IPS-18a (cell line): ENCODE results near the gene PIK3CG.
A peak's percentile ranks its signal among the peaks of the same experiment; 100 is the strongest.
"Not testable (repeated sequence)": the region's sequence is repeated elsewhere in the genome, so short reads cannot be mapped to it uniquely, and the experiment has no call there.

Source experiments
- H3K27ac ChIP-seq: one replicate; pipeline ENCODE4 v1.5.1; 2013; ENCODE audit warnings: low read length
- H3K27me3 ChIP-seq: one replicate; pipeline ENCODE4 v1.6.1; 2013; ENCODE audit warnings: mild to moderate bottlenecking, low read length; ENCODE audit not compliant: control insufficient read depth, insufficient read depth
- H3K36me3 ChIP-seq: one replicate; pipeline ENCODE4 v1.6.1; 2013; ENCODE audit warnings: low read depth, low read length; ENCODE audit not compliant: control insufficient read depth
- H3K4me1 ChIP-seq: one replicate; pipeline ENCODE4 v1.6.1; 2013; ENCODE audit warnings: low read depth, low read length; ENCODE audit not compliant: control insufficient read depth
- H3K4me3 ChIP-seq: one replicate; pipeline ENCODE4 v1.5.1; 2013; ENCODE audit warnings: low read length
- H3K9ac ChIP-seq: one replicate; pipeline ENCODE4 v1.6.1; 2013; ENCODE audit warnings: mild to moderate bottlenecking, low read length, moderate library complexity
- H3K9me3 ChIP-seq: one replicate; pipeline ENCODE4 v1.6.1; 2013; ENCODE audit warnings: low read depth, low read length; ENCODE audit not compliant: control insufficient read depth

The PIK3CG gene

GRCh38 chr7:106893591-106893990 is 28.5 kb downstream of the PIK3CG start:
- H3K27me3 ChIP-seq, result no peaks in the 10 kb centered on the region
- H3K9me3 ChIP-seq, result no peaks in the 10 kb centered on the region
- no peaks in the 10 kb centered on the region for H3K4me1 ChIP-seq
- H3K4me3 ChIP-seq, result no peak overlapping the region
- H3K27ac ChIP-seq, result no peak overlapping the region
- no peaks in the 10 kb centered on the region for H3K36me3 ChIP-seq
- H3K9ac ChIP-seq, result no peak overlapping the region

GRCh38 chr7:106895246-106895864 is 30.3 kb downstream of the PIK3CG start:
- no peaks in the 10 kb centered on the region for H3K4me1 ChIP-seq
- H3K27me3 ChIP-seq, result no peaks in the 10 kb centered on the region
- no peak overlapping the region for H3K27ac ChIP-seq
- no peak overlapping the region for H3K4me3 ChIP-seq
- H3K36me3 ChIP-seq, result no peaks in the 10 kb centered on the region
- no peaks in the 10 kb centered on the region for H3K9me3 ChIP-seq
- no peak overlapping the region for H3K9ac ChIP-seq

DNA sequence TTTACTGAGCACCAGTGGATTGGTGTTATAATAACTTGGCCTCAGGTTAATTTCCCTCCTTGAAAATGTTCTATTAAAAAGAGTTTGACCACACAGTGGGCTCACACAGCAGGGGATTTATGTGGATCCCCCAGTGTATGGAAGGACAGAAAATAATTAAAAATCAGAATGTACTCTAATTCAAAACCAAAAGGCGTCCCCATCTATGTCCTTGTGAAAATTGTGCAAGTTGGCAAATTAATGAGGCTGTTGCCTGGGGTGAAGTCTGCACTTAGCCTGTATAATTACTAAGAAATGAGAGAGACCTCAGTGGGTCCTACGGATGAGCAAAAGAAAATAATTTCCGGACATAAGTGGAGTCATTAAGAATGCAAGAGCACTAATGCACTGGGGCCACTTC is 31.1 kb downstream of the PIK3CG start:
- Histone ChIP-seq H3K27me3 (no peaks in the 10 kb centered on the region), H3K36me3 (no peaks in the 10 kb centered on the region), H3K9me3 (no peaks in the 10 kb centered on the region), H3K27ac (no peak overlapping the region), H3K9ac (no peak overlapping the region), H3K4me3 (no peak overlapping the region), H3K4me1 (no peaks in the 10 kb centered on the region)

- not testable (repeated sequence) for H3K36me3 ChIP-seq, H3K27ac ChIP-seq, H3K4me1 ChIP-seq, H3K4me3 ChIP-seq, H3K27me3 ChIP-seq, H3K9me3 ChIP-seq, H3K9ac ChIP-seq
Measured at GRCh38 chr7:106897553-106897952, 32.5 kb downstream of the PIK3CG start.

DNA sequence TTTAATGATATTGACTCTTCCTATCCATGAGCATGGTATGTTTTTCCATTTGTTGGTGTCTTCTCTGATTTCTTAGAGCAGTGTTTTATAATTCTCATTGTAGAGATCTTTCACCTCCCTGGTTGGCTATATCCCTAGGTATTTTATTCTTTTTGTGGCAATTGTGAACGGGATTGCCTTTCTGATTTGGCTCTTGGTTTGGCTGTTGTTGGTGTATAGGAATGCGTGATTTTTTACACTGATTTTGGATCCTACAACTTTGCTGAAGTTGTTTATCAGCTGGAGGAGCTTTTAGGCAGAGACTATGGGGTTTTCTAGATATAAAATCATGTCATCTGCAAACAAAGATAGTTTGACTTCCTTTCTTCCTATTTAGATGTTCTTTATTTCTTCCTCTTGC is 33.9 kb downstream of the PIK3CG start:
- H3K9me3 ChIP-seq, H3K27ac ChIP-seq, H3K9ac ChIP-seq, H3K36me3 ChIP-seq, H3K4me3 ChIP-seq, H3K27me3 ChIP-seq, H3K4me1 ChIP-seq: not testable (repeated sequence)

- H3K27me3 ChIP-seq, result peaks cover 14% of the 10 kb centered on the region
- H3K27ac ChIP-seq, result no peak overlapping the region
- no peak overlapping the region for H3K9ac ChIP-seq
- H3K4me1 ChIP-seq, result peaks cover 17% of the 10 kb centered on the region
- H3K36me3 ChIP-seq, result no peaks in the 10 kb centered on the region
- no peak overlapping the region for H3K4me3 ChIP-seq
- no peaks in the 10 kb centered on the region for H3K9me3 ChIP-seq
Measured at GRCh38 chr7:106901828-106902441, 36.9 kb downstream of the PIK3CG start.

DNA sequence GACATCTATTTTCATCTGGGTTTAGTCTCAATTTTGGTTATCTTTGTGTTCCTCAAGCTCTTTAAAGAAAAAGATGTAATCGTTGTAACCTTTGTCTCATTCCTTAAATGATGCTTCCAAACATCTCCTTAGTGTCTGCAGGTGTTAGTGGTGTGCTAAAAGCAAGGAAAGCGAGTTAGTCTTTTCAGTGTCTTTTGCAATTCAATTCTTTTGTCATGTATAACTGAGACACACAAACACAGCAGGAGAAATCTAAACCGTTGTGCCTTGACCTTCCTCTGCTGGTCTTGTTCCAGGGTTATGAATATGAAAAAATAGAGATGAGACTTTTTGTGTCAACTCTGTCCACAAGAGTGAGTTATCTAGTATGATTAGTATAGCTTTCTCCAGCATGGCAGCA is 40.7 kb downstream of the PIK3CG start:
- H3K27me3 ChIP-seq, result peaks cover 14% of the 10 kb centered on the region
- H3K9ac ChIP-seq, result no peak overlapping the region
- H3K9me3 ChIP-seq, result no peaks in the 10 kb centered on the region
- H3K4me1 ChIP-seq, result peaks cover 17% of the 10 kb centered on the region
- H3K36me3 ChIP-seq, result no peaks in the 10 kb centered on the region
- H3K4me3 ChIP-seq, result peak overlapping the region; percentile 5
- no peak overlapping the region for H3K27ac ChIP-seq

DNA sequence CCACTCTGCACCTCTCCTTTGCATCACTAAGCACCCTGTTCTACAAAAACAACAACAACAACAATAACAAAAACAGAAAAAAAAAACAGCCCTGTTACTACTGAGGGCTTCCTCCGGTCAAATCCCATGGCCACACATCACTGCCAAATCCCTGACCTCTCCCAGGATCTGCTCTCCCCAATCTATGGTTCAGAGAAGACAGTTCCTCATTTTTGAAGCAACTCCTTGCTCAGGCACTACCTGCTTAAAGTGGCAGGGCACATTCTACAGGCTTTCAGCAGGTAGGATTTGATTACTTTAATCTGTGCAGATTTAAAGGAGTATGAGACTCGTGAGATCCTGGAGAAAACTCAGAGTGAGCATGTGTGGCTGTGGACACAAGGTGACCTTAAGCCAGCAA is 46.9 kb downstream of the PIK3CG start:
- Histone ChIP-seq H3K9me3 (no peaks in the 10 kb centered on the region), H3K36me3 (no peaks in the 10 kb centered on the region), H3K4me1 (no peaks in the 10 kb centered on the region), H3K27ac (no peak overlapping the region), H3K4me3 (no peak overlapping the region), H3K9ac (no peak overlapping the region), H3K27me3 (no peaks in the 10 kb centered on the region)

DNA sequence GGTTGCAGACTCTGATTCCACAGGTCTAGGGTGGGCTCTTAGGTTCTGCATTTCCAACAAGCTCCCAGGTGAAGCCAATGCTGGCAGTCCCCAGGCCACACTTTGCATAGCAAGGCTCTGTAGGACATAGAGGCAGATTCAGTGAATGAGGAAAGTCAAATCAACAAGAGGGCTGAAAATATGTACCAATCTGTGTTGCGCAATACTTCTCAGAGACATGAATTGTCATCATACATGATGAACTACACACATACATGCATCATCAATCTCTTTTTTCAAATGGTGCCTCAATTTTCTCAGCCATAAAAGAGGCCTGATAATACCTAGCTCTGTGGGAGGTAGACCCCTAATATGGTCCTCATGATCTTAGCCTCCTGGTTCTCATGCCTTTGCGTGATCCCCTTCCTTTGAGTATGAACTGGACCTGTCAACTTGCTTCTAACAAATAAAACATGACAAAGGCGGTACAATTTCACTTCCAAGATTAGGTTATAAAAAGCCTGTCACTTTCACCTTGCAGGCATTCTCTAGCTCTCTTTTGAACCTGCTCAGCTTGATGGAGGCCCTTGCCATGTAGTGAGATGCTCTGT is 49.0 kb downstream of the PIK3CG start:
- Histone ChIP-seq H3K27ac (no peak overlapping the region), H3K4me3 (no peak overlapping the region), H3K9me3 (no peaks in the 10 kb centered on the region), H3K9ac (no peak overlapping the region), H3K36me3 (no peaks in the 10 kb centered on the region), H3K27me3 (no peaks in the 10 kb centered on the region), H3K4me1 (no peaks in the 10 kb centered on the region)

GRCh38 chr7:106915407-106915806 is 50.3 kb downstream of the PIK3CG start:
- Histone ChIP-seq H3K27me3 (no peaks in the 10 kb centered on the region), H3K9me3 (no peaks in the 10 kb centered on the region), H3K36me3 (no peaks in the 10 kb centered on the region), H3K4me1 (no peaks in the 10 kb centered on the region), H3K4me3 (no peak overlapping the region), H3K9ac (no peak overlapping the region), H3K27ac (no peak overlapping the region)

- Histone ChIP-seq H3K36me3 (no peaks in the 10 kb centered on the region), H3K27ac (no peak overlapping the region), H3K27me3 (no peaks in the 10 kb centered on the region), H3K9ac (no peak overlapping the region), H3K4me3 (no peak overlapping the region), H3K4me1 (no peaks in the 10 kb centered on the region), H3K9me3 (no peaks in the 10 kb centered on the region)
Measured at GRCh38 chr7:106915873-106916272, 50.8 kb downstream of the PIK3CG start.

DNA sequence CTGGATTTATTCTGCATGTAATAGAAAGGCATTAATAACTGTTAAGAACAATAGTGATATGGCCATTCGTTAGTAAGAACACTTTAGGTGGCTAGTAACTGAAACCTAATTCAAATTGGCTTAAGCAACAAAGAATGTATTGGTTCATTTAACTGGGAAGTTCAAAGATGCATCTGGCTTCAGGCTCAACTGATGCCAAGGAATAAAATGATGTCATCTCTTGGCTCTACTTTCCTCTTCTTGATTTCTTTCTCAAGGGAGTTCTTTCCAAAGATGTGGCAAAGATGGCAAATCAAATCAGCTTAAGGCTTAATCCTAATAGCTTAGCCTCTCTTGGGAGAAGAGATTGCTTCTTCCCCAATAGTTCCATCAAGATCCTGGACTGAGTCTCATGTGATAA is 51.6 kb downstream of the PIK3CG start:
- no peaks in the 10 kb centered on the region for H3K36me3 ChIP-seq
- H3K9me3 ChIP-seq, result no peaks in the 10 kb centered on the region
- H3K4me1 ChIP-seq, result no peaks in the 10 kb centered on the region
- no peak overlapping the region for H3K4me3 ChIP-seq
- no peaks in the 10 kb centered on the region for H3K27me3 ChIP-seq
- no peak overlapping the region for H3K27ac ChIP-seq
- no peak overlapping the region for H3K9ac ChIP-seq
